H9 (cell line): Measurements from ENCODE around the gene KCNJ16. TPM values are rescaled to one million over a fixed set of nuclear protein-coding genes. Genes with fewer than 3 reads are reported as not detected.

Source experiments
- DNase-seq: peaks from one replicate; pipeline ENCODE4 v3.0.0-alpha.2; 2017
- H2AFZ ChIP-seq: one replicate; pipeline ENCODE4 v1.6.1; 2013; ENCODE audit warnings: mild to moderate bottlenecking, low read length, control low read depth, moderate library complexity
- H2AK5ac ChIP-seq: 2 replicates; pipeline ENCODE4 v1.6.1; 2013; ENCODE audit warnings: low read length, control low read depth, mixed read lengths; ENCODE audit not compliant: insufficient read length
- H2BK120ac ChIP-seq: one replicate; pipeline ENCODE4 v1.6.1; 2013; ENCODE audit warnings: low read depth, mild to moderate bottlenecking, low read length, control low read depth, inconsistent platforms; ENCODE audit not compliant: poor library complexity, severe bottlenecking
- H2BK12ac ChIP-seq: 2 replicates; pipeline ENCODE4 v1.6.1; 2013; ENCODE audit warnings: low read length, control low read depth, mixed read lengths, low read depth; ENCODE audit not compliant: insufficient read length
- H2BK15ac ChIP-seq: 2 replicates; pipeline ENCODE4 v1.6.1; 2013; ENCODE audit warnings: low read depth, low read length, control low read depth
- H2BK20ac ChIP-seq: one replicate; pipeline ENCODE4 v1.6.1; 2013; ENCODE audit warnings: low read depth, mild to moderate bottlenecking, low read length, control low read depth, inconsistent platforms; ENCODE audit not compliant: poor library complexity, severe bottlenecking
- H2BK5ac ChIP-seq: 2 replicates; pipeline ENCODE4 v1.6.1; 2013; ENCODE audit warnings: low read length, control low read depth, mixed read lengths; ENCODE audit not compliant: insufficient read length
- H3K14ac ChIP-seq: 2 replicates; pipeline ENCODE4 v1.6.1; 2013; ENCODE audit warnings: low read length, control low read depth; ENCODE audit not compliant: insufficient read depth
- H3K18ac ChIP-seq: 2 replicates; pipeline ENCODE4 v1.6.1; 2013; ENCODE audit warnings: low read depth, mild to moderate bottlenecking, mixed read lengths, low read length, control low read depth; ENCODE audit not compliant: insufficient read length
- H3K23ac ChIP-seq: 2 replicates; pipeline ENCODE4 v1.6.1; 2013; ENCODE audit warnings: low read length, control low read depth, mixed read lengths, low read depth; ENCODE audit not compliant: insufficient read length
- H3K23me2 ChIP-seq: 2 replicates; pipeline ENCODE4 v1.6.1; 2013; ENCODE audit warnings: low read depth, mild to moderate bottlenecking, mixed read lengths, low read length, control low read depth; ENCODE audit not compliant: insufficient read length, poor library complexity, severe bottlenecking
- H3K27ac ChIP-seq: 2 replicates; pipeline ENCODE4 v1.5.1; 2013; ENCODE audit warnings: low read length, control low read depth, mixed read lengths, low read depth; ENCODE audit not compliant: insufficient read length
- H3K27me3 ChIP-seq: 2 replicates; pipeline ENCODE4 v1.6.1; 2013; ENCODE audit warnings: low read length, control low read depth, inconsistent platforms; ENCODE audit not compliant: insufficient read depth
- H3K4ac ChIP-seq: 2 replicates; pipeline ENCODE4 v1.6.1; 2013; ENCODE audit warnings: low read depth, mild to moderate bottlenecking, control low read depth, inconsistent platforms, low read length, moderate library complexity
- H3K4me1 ChIP-seq: 2 replicates; pipeline ENCODE4 v1.6.1; 2013; ENCODE audit warnings: low read length, control low read depth, inconsistent platforms; ENCODE audit not compliant: insufficient read depth
- H3K4me2 ChIP-seq: 2 replicates; pipeline ENCODE4 v1.6.1; 2013; ENCODE audit warnings: low read length, control low read depth, mixed read lengths; ENCODE audit not compliant: insufficient read length, insufficient read depth
- H3K56ac ChIP-seq: 2 replicates; pipeline ENCODE4 v1.6.1; 2013; ENCODE audit warnings: low read depth, mild to moderate bottlenecking, mixed read lengths, low read length, control low read depth; ENCODE audit not compliant: insufficient read length
- H3K79me1 ChIP-seq: 2 replicates; pipeline ENCODE4 v1.6.1; 2013; ENCODE audit warnings: low read depth, mild to moderate bottlenecking, moderate library complexity, low read length, control low read depth, inconsistent platforms; ENCODE audit not compliant: insufficient read depth, poor library complexity, severe bottlenecking
- H3K79me2 ChIP-seq: 2 replicates; pipeline ENCODE4 v1.6.1; 2013; ENCODE audit warnings: low read length, control low read depth, inconsistent platforms; ENCODE audit not compliant: insufficient read depth
- H3K9ac ChIP-seq: 2 replicates; pipeline ENCODE4 v1.6.1; 2013; ENCODE audit warnings: low read length, control low read depth, mixed read lengths; ENCODE audit not compliant: insufficient read length; ENCODE audit errors: extremely low read depth
- H3K9me3 ChIP-seq: one replicate; pipeline ENCODE4 v1.6.1; 2013; ENCODE audit warnings: low read depth, low read length, inconsistent platforms; ENCODE audit not compliant: control insufficient read depth
- H3T11ph ChIP-seq: one replicate; pipeline ENCODE4 v1.6.1; 2013; ENCODE audit warnings: mild to moderate bottlenecking, low read length, control low read depth, inconsistent platforms
- H4K20me1 ChIP-seq: one replicate; pipeline ENCODE4 v1.6.1; 2013; ENCODE audit not compliant: control insufficient read depth, insufficient read length, insufficient read depth
- H4K5ac ChIP-seq: 2 replicates; pipeline ENCODE4 v1.6.1; 2013; ENCODE audit warnings: low read depth, mild to moderate bottlenecking, mixed read lengths, low read length, control low read depth; ENCODE audit not compliant: insufficient read length
- H4K8ac ChIP-seq: replicated peaks from 2 replicates; pipeline ENCODE4 v1.6.1; 2013; ENCODE audit warnings: low read length, control low read depth, mixed read lengths, low read depth; ENCODE audit not compliant: insufficient read length
- H4K91ac ChIP-seq: 2 replicates; pipeline ENCODE4 v1.6.1; 2013; ENCODE audit warnings: low read depth, mild to moderate bottlenecking, moderate library complexity, mixed read lengths, low read length, control low read depth; ENCODE audit not compliant: insufficient read length
- H3K27ac Mint-ChIP-seq, 3 experiments: 2 replicates in 2 of 3; 3 replicates in 1 of 3; pipeline ENCODE4 v1.8.0; 2020 to 2021; ENCODE audit warnings: mixed read lengths in 3 of 3, mild to moderate bottlenecking in 1 of 3, moderate library complexity in 1 of 3
- H3K27me3 Mint-ChIP-seq: 2 replicates; pipeline ENCODE4 v1.8.0; 2021; ENCODE audit warnings: low read depth, mild to moderate bottlenecking, moderate library complexity, mixed read lengths
- H3K36me3 Mint-ChIP-seq, 3 experiments: 2 replicates in 2 of 3; 3 replicates in 1 of 3; pipeline ENCODE4 v1.8.0; 2020 to 2021; ENCODE audit warnings: low read depth in 3 of 3, mixed read lengths in 3 of 3; ENCODE audit not compliant: insufficient read depth in 1 of 3
- H3K4me1 Mint-ChIP-seq, 2 experiments: 2 replicates each; pipeline ENCODE4 v1.8.0; 2020; ENCODE audit warnings: mixed read lengths in 2 of 2
- H3K4me3 Mint-ChIP-seq, 2 experiments: 2 replicates in 1 of 2; 3 replicates in 1 of 2; pipeline ENCODE4 v1.8.0; 2020 to 2021; ENCODE audit warnings: mild to moderate bottlenecking in 2 of 2, mixed read lengths in 2 of 2, moderate library complexity in 1 of 2
- H3K9me3 Mint-ChIP-seq, 2 experiments: 2 replicates in 1 of 2; 3 replicates in 1 of 2; pipeline ENCODE4 v1.8.0; 2020; ENCODE audit warnings: mild to moderate bottlenecking in 2 of 2, mixed read lengths in 2 of 2, moderate library complexity in 1 of 2
- CTCF ChIP-seq: fragments of 200-600 bp; sonication (generic); conservative IDR thresholded peaks from 3 replicates; pipeline ENCODE4 v1.8.0; 2021; ENCODE audit warnings: antibody characterized with exemption, mild to moderate bottlenecking
- WGBS: extraction: QIAGEN DNeasy Blood & Tissue Kit; methylation state at CpG from one replicate; pipeline ENCODE4 v1.1.7; 2013; ENCODE audit warnings: missing lambda C conversion rate, low lambda C conversion rate, mixed read lengths; ENCODE audit not compliant: insufficient read length; ENCODE audit errors: extremely low coverage; 5-methylcytosine and 5-hydroxymethylcytosine counted together
- total RNA-seq: library from RNA; stranded (reverse); gene quantifications from 2 replicates; pipeline ENCODE4 v1.2.1, GENCODE V29; 2021

KCNJ16 gene
- total RNA-seq, 1 experiment from 2014 or later = not detected

GRCh38 chr17:70095455-70095854 is 20.4 kb downstream of the KCNJ16 start:
- H3K4me2 ChIP-seq = no peak overlapping the region
- Mint-ChIP-seq H3K4me3 (no peak overlapping the region), H3K4me1 (no peaks in the 10 kb centered on the region), H3K36me3 (no peaks in the 10 kb centered on the region), H3K9me3 (no peaks in the 10 kb centered on the region), H3K27me3 (no peaks in the 10 kb centered on the region), H3K27ac (no peak overlapping the region)
- H3K23me2 ChIP-seq = no peaks in the 10 kb centered on the region
- H3K23ac ChIP-seq = no peak overlapping the region
- H4K91ac ChIP-seq = no peak overlapping the region
- no peak overlapping the region for H3K18ac ChIP-seq
- no peak overlapping the region for H2BK20ac ChIP-seq
- H4K8ac ChIP-seq = no peak overlapping the region
- no peak overlapping the region for H3K4ac ChIP-seq
- no peaks in the 10 kb centered on the region for H3K9me3 ChIP-seq
- no peak overlapping the region for H3K14ac ChIP-seq
- H3K56ac ChIP-seq = no peak overlapping the region
- H3T11ph ChIP-seq = no peak overlapping the region
- H2BK12ac ChIP-seq = no peak overlapping the region
- TF ChIP-seq CTCF = no peak
- no peaks in the 10 kb centered on the region for H3K4me1 ChIP-seq
- H3K27me3 ChIP-seq = no peaks in the 10 kb centered on the region
- no peaks in the 10 kb centered on the region for H3K79me1 ChIP-seq
- no peak overlapping the region for H3K27ac ChIP-seq
- H3K79me2 ChIP-seq = no peaks in the 10 kb centered on the region
- H2AFZ ChIP-seq = no peak overlapping the region
- H2AK5ac ChIP-seq = no peak overlapping the region
- no CpG with 5 or more reads among the region's 4 CpGs for whole genome bisulfite sequencing
- H3K9ac ChIP-seq = no peak overlapping the region
- H2BK120ac ChIP-seq = no peak overlapping the region
- H2BK15ac ChIP-seq = no peak overlapping the region
- H4K5ac ChIP-seq = no peak overlapping the region
- no peak overlapping the region for H2BK5ac ChIP-seq
- DNase-seq = no peak
- no peaks in the 10 kb centered on the region for H4K20me1 ChIP-seq
